ENCODE results near the gene TMEM88. TPM values are rescaled to one million over a fixed set of nuclear protein-coding genes. Genes with fewer than 3 reads are reported as not detected.
A peak's percentile ranks its signal among the peaks of the same experiment; 100 is the strongest.

The TMEM88 gene
- total and polyA plus RNA-seq, 2 of the 13 experiments (the other 11 are each of a cell fraction or from before 2014, with no cell fraction given), result 0.31 to 0.66 TPM

DNA sequence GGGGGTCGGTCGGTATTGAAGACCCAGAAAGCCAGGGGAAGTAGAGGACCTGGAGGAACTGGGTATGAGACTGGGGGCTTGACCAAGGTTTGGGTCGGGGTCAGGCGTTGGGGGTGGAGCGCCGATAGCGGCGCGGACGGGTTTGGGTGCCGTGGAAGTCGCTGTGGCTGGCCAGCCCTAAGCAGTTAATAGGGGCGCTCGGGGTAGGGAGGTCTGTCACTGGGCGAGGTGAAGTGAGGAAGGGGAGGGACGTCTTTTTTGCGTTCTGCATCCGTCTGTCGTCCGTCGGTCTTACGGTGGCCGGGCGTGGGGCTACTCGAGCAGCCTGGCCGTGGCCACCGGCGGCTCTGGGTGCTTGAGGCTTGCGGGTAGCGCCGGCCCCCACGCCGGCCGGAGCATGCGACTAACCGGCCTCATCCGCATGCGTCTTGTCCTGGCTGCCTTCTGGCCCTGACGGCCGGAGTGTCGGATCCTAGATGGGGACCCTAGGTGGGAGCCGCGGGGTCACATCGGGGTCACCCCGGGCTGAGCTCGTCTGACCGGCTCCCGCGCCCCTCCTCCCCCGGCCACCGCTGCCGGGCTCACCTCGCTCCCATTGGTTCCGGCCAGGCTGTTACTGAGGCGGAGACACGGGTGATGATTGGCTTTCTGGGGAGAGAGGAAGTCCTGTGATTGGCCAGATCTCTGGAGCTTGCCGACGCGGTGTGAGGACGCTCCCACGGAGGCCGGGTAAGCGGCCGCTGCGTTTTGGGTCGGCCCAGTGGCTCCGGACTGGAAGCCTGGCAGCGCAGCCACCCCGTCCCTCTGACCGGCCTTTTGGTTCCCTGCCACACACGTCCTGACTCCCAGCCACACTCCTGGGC, 10.3 kb upstream of the TMEM88 start (continued):
- TF ChIP-seq, protein P1, sequence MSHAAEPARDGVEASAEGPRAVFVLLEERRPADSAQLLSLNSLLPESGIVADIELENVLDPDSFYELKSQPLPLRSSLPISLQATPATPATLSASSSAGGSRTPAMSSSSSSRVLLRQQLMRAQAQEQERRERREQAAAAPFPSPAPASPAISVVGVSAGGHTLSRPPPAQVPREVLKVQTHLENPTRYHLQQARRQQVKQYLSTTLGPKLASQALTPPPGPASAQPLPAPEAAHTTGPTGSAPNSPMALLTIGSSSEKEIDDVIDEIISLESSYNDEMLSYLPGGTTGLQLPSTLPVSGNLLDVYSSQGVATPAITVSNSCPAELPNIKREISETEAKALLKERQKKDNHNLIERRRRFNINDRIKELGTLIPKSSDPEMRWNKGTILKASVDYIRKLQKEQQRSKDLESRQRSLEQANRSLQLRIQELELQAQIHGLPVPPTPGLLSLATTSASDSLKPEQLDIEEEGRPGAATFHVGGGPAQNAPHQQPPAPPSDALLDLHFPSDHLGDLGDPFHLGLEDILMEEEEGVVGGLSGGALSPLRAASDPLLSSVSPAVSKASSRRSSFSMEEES (CRISPR knock-in tag; IDR thresholded peaks at IDR 0.05), result no peak
- TF ChIP-seq IRX3 (CRISPR knock-in tag; IDR thresholded peaks at IDR 0.05; ENCODE audit: borderline replicate concordance, low read depth), result 0 out of 2 replicates have a peak, but pooled peaks have one; percentile 31
- TF ChIP-seq KDM5B (CRISPR knock-in tag; IDR thresholded peaks at IDR 0.05; ENCODE audit: borderline replicate concordance), result no peak; the same call in 1 of the 2 replicates
- TF ChIP-seq THAP11 (CRISPR knock-in tag; IDR thresholded peaks at IDR 0.05), result peak; percentile 38; the same call in 1 of the 2 replicates
- 0 out of 2 replicates have a peak, but pooled peaks have one; percentile 19 for TF ChIP-seq ZNF780A (CRISPR knock-in tag; IDR thresholded peaks at IDR 0.05)
- TF ChIP-seq RFXANK (CRISPR knock-in tag; IDR thresholded peaks at IDR 0.05), result peak; percentile 83
- TF ChIP-seq ZMAT3 (CRISPR knock-in tag; conservative IDR thresholded peaks at IDR 0.05), result 0 out of 2 replicates have a peak, but pooled peaks have one; percentile 53
- peak; percentile 15 for TF ChIP-seq TEAD3 (CRISPR knock-in tag; optimal IDR thresholded peaks at IDR 0.05; ENCODE audit: borderline replicate concordance)
- TF ChIP-seq ZSCAN9 (CRISPR knock-in tag; IDR thresholded peaks at IDR 0.05; ENCODE audit: borderline replicate concordance), result no peak
- TF ChIP-seq SRY (CRISPR knock-in tag; IDR thresholded peaks at IDR 0.05), result 0 out of 2 replicates have a peak, but pooled peaks have one; percentile 25
- TF ChIP-seq NR2F6 (IDR thresholded peaks at IDR 0.05), result peak; percentile 46
- peak; percentile 80 for TF ChIP-seq NR2F6 (CRISPR knock-in tag; IDR thresholded peaks at IDR 0.05)
- TF ChIP-seq, protein P2, sequence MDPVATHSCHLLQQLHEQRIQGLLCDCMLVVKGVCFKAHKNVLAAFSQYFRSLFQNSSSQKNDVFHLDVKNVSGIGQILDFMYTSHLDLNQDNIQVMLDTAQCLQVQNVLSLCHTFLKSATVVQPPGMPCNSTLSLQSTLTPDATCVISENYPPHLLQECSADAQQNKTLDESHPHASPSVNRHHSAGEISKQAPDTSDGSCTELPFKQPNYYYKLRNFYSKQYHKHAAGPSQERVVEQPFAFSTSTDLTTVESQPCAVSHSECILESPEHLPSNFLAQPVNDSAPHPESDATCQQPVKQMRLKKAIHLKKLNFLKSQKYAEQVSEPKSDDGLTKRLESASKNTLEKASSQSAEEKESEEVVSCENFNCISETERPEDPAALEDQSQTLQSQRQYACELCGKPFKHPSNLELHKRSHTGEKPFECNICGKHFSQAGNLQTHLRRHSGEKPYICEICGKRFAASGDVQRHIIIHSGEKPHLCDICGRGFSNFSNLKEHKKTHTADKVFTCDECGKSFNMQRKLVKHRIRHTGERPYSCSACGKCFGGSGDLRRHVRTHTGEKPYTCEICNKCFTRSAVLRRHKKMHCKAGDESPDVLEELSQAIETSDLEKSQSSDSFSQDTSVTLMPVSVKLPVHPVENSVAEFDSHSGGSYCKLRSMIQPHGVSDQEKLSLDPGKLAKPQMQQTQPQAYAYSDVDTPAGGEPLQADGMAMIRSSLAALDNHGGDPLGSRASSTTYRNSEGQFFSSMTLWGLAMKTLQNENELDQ (CRISPR knock-in tag; IDR thresholded peaks at IDR 0.05; ENCODE audit: borderline replicate concordance), result no peak
- TF ChIP-seq, protein P3, sequence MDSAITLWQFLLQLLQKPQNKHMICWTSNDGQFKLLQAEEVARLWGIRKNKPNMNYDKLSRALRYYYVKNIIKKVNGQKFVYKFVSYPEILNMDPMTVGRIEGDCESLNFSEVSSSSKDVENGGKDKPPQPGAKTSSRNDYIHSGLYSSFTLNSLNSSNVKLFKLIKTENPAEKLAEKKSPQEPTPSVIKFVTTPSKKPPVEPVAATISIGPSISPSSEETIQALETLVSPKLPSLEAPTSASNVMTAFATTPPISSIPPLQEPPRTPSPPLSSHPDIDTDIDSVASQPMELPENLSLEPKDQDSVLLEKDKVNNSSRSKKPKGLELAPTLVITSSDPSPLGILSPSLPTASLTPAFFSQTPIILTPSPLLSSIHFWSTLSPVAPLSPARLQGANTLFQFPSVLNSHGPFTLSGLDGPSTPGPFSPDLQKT (CRISPR knock-in tag; IDR thresholded peaks at IDR 0.05; ENCODE audit: borderline replicate concordance), result no peak
- TF ChIP-seq CENPX (CRISPR knock-in tag; IDR thresholded peaks at IDR 0.05), result no peak
- TF ChIP-seq, protein P4, sequence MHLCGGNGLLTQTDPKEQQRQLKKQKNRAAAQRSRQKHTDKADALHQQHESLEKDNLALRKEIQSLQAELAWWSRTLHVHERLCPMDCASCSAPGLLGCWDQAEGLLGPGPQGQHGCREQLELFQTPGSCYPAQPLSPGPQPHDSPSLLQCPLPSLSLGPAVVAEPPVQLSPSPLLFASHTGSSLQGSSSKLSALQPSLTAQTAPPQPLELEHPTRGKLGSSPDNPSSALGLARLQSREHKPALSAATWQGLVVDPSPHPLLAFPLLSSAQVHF (CRISPR knock-in tag; IDR thresholded peaks at IDR 0.05), result no peak
- no peak for TF ChIP-seq NBN (conservative IDR thresholded peaks at IDR 0.05)
- no peak for TF ChIP-seq ZNF782 (CRISPR knock-in tag; IDR thresholded peaks at IDR 0.05; ENCODE audit: borderline replicate concordance)

Data from HepG2 (cell line).